H9 (cell line): ENCODE data around the gene MYLK. TPM values are rescaled to one million over a fixed set of nuclear protein-coding genes. Genes with fewer than 3 reads are reported as not detected.

ENCODE experiments used
- DNase-seq: peaks from one replicate; pipeline ENCODE4 v3.0.0-alpha.2; 2017
- H2AFZ ChIP-seq: one replicate; pipeline ENCODE4 v1.6.1; 2013; ENCODE audit warnings: mild to moderate bottlenecking, low read length, control low read depth, moderate library complexity
- H2AK5ac ChIP-seq: 2 replicates; pipeline ENCODE4 v1.6.1; 2013; ENCODE audit warnings: low read length, control low read depth, mixed read lengths; ENCODE audit not compliant: insufficient read length
- H2BK120ac ChIP-seq: one replicate; pipeline ENCODE4 v1.6.1; 2013; ENCODE audit warnings: low read depth, mild to moderate bottlenecking, low read length, control low read depth, inconsistent platforms; ENCODE audit not compliant: poor library complexity, severe bottlenecking
- H2BK12ac ChIP-seq: 2 replicates; pipeline ENCODE4 v1.6.1; 2013; ENCODE audit warnings: low read length, control low read depth, mixed read lengths, low read depth; ENCODE audit not compliant: insufficient read length
- H2BK15ac ChIP-seq: 2 replicates; pipeline ENCODE4 v1.6.1; 2013; ENCODE audit warnings: low read depth, low read length, control low read depth
- H2BK20ac ChIP-seq: one replicate; pipeline ENCODE4 v1.6.1; 2013; ENCODE audit warnings: low read depth, mild to moderate bottlenecking, low read length, control low read depth, inconsistent platforms; ENCODE audit not compliant: poor library complexity, severe bottlenecking
- H2BK5ac ChIP-seq: 2 replicates; pipeline ENCODE4 v1.6.1; 2013; ENCODE audit warnings: low read length, control low read depth, mixed read lengths; ENCODE audit not compliant: insufficient read length
- H3K14ac ChIP-seq: 2 replicates; pipeline ENCODE4 v1.6.1; 2013; ENCODE audit warnings: low read length, control low read depth; ENCODE audit not compliant: insufficient read depth
- H3K18ac ChIP-seq: 2 replicates; pipeline ENCODE4 v1.6.1; 2013; ENCODE audit warnings: low read depth, mild to moderate bottlenecking, mixed read lengths, low read length, control low read depth; ENCODE audit not compliant: insufficient read length
- H3K23ac ChIP-seq: 2 replicates; pipeline ENCODE4 v1.6.1; 2013; ENCODE audit warnings: low read length, control low read depth, mixed read lengths, low read depth; ENCODE audit not compliant: insufficient read length
- H3K23me2 ChIP-seq: 2 replicates; pipeline ENCODE4 v1.6.1; 2013; ENCODE audit warnings: low read depth, mild to moderate bottlenecking, mixed read lengths, low read length, control low read depth; ENCODE audit not compliant: insufficient read length, poor library complexity, severe bottlenecking
- H3K27ac ChIP-seq: 2 replicates; pipeline ENCODE4 v1.5.1; 2013; ENCODE audit warnings: low read length, control low read depth, mixed read lengths, low read depth; ENCODE audit not compliant: insufficient read length
- H3K27me3 ChIP-seq: 2 replicates; pipeline ENCODE4 v1.6.1; 2013; ENCODE audit warnings: low read length, control low read depth, inconsistent platforms; ENCODE audit not compliant: insufficient read depth
- H3K4ac ChIP-seq: 2 replicates; pipeline ENCODE4 v1.6.1; 2013; ENCODE audit warnings: low read depth, mild to moderate bottlenecking, control low read depth, inconsistent platforms, low read length, moderate library complexity
- H3K4me1 ChIP-seq: 2 replicates; pipeline ENCODE4 v1.6.1; 2013; ENCODE audit warnings: low read length, control low read depth, inconsistent platforms; ENCODE audit not compliant: insufficient read depth
- H3K4me2 ChIP-seq: 2 replicates; pipeline ENCODE4 v1.6.1; 2013; ENCODE audit warnings: low read length, control low read depth, mixed read lengths; ENCODE audit not compliant: insufficient read length, insufficient read depth
- H3K56ac ChIP-seq: 2 replicates; pipeline ENCODE4 v1.6.1; 2013; ENCODE audit warnings: low read depth, mild to moderate bottlenecking, mixed read lengths, low read length, control low read depth; ENCODE audit not compliant: insufficient read length
- H3K79me1 ChIP-seq: 2 replicates; pipeline ENCODE4 v1.6.1; 2013; ENCODE audit warnings: low read depth, mild to moderate bottlenecking, moderate library complexity, low read length, control low read depth, inconsistent platforms; ENCODE audit not compliant: insufficient read depth, poor library complexity, severe bottlenecking
- H3K79me2 ChIP-seq: 2 replicates; pipeline ENCODE4 v1.6.1; 2013; ENCODE audit warnings: low read length, control low read depth, inconsistent platforms; ENCODE audit not compliant: insufficient read depth
- H3K9ac ChIP-seq: 2 replicates; pipeline ENCODE4 v1.6.1; 2013; ENCODE audit warnings: low read length, control low read depth, mixed read lengths; ENCODE audit not compliant: insufficient read length; ENCODE audit errors: extremely low read depth
- H3K9me3 ChIP-seq: one replicate; pipeline ENCODE4 v1.6.1; 2013; ENCODE audit warnings: low read depth, low read length, inconsistent platforms; ENCODE audit not compliant: control insufficient read depth
- H3T11ph ChIP-seq: one replicate; pipeline ENCODE4 v1.6.1; 2013; ENCODE audit warnings: mild to moderate bottlenecking, low read length, control low read depth, inconsistent platforms
- H4K20me1 ChIP-seq: one replicate; pipeline ENCODE4 v1.6.1; 2013; ENCODE audit not compliant: control insufficient read depth, insufficient read length, insufficient read depth
- H4K5ac ChIP-seq: 2 replicates; pipeline ENCODE4 v1.6.1; 2013; ENCODE audit warnings: low read depth, mild to moderate bottlenecking, mixed read lengths, low read length, control low read depth; ENCODE audit not compliant: insufficient read length
- H4K8ac ChIP-seq: replicated peaks from 2 replicates; pipeline ENCODE4 v1.6.1; 2013; ENCODE audit warnings: low read length, control low read depth, mixed read lengths, low read depth; ENCODE audit not compliant: insufficient read length
- H4K91ac ChIP-seq: 2 replicates; pipeline ENCODE4 v1.6.1; 2013; ENCODE audit warnings: low read depth, mild to moderate bottlenecking, moderate library complexity, mixed read lengths, low read length, control low read depth; ENCODE audit not compliant: insufficient read length
- H3K27ac Mint-ChIP-seq, 3 experiments: 2 replicates in 2 of 3; 3 replicates in 1 of 3; pipeline ENCODE4 v1.8.0; 2020 to 2021; ENCODE audit warnings: mixed read lengths in 3 of 3, mild to moderate bottlenecking in 1 of 3, moderate library complexity in 1 of 3
- H3K27me3 Mint-ChIP-seq: 2 replicates; pipeline ENCODE4 v1.8.0; 2021; ENCODE audit warnings: low read depth, mild to moderate bottlenecking, moderate library complexity, mixed read lengths
- H3K36me3 Mint-ChIP-seq, 3 experiments: 2 replicates in 2 of 3; 3 replicates in 1 of 3; pipeline ENCODE4 v1.8.0; 2020 to 2021; ENCODE audit warnings: low read depth in 3 of 3, mixed read lengths in 3 of 3; ENCODE audit not compliant: insufficient read depth in 1 of 3
- H3K4me1 Mint-ChIP-seq, 2 experiments: 2 replicates each; pipeline ENCODE4 v1.8.0; 2020; ENCODE audit warnings: mixed read lengths in 2 of 2
- H3K4me3 Mint-ChIP-seq, 2 experiments: 2 replicates in 1 of 2; 3 replicates in 1 of 2; pipeline ENCODE4 v1.8.0; 2020 to 2021; ENCODE audit warnings: mild to moderate bottlenecking in 2 of 2, mixed read lengths in 2 of 2, moderate library complexity in 1 of 2
- H3K9me3 Mint-ChIP-seq, 2 experiments: 2 replicates in 1 of 2; 3 replicates in 1 of 2; pipeline ENCODE4 v1.8.0; 2020; ENCODE audit warnings: mild to moderate bottlenecking in 2 of 2, mixed read lengths in 2 of 2, moderate library complexity in 1 of 2
- WGBS: extraction: QIAGEN DNeasy Blood & Tissue Kit; methylation state at CpG from one replicate; pipeline ENCODE4 v1.1.7; 2013; ENCODE audit warnings: missing lambda C conversion rate, low lambda C conversion rate, mixed read lengths; ENCODE audit not compliant: insufficient read length; ENCODE audit errors: extremely low coverage; 5-methylcytosine and 5-hydroxymethylcytosine counted together
- total RNA-seq: library from RNA; stranded (reverse); gene quantifications from 2 replicates; pipeline ENCODE4 v1.2.1, GENCODE V29; 2021
- TF ChIP-seq, protein P1 (sequence below): fragments of 200-600 bp; sonication (generic); conservative IDR thresholded peaks from 3 replicates; pipeline ENCODE4 v1.8.0; 2021; ENCODE audit warnings: antibody characterized with exemption, mild to moderate bottlenecking

The MYLK gene
- total RNA-seq, 1 experiment from 2014 or later: 10.1 TPM

DNA sequence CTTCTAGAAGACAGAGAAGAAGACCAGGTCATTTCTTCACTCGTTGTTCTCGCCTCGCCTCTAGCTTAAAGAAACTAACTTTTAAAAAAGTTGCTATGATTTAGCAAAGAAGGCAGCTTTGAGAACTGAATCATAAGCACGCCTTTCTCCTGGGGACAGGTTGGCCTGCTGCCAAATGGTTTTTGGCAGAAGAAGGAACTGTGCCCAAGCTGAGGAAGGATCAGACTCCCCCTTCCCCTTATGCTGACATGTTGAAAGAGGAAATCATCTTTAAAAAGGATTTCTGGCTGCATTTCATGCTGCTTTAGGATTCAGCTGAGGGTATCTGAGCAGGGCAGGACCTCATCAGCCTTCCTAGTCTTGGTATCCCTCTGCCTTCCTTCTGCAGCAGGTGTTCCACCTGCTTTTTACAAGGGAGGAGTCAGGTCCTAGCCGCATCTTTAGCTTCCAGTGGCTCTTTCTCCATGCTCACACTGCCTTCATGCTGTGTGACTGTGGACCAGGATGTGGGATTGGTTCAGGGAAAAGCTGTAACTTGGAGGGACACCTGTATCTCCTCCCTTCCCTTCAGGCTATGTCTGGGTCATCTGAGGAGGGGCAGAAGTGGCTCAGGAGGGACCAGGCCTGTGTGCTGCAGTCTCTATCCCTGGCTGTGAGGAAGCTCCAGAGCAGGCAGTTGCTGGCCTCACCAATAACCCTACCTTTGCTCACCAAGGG lies 265.2 kb downstream of the MYLK start:
- Mint-ChIP-seq H3K27me3 (no peaks in the 10 kb centered on the region), H3K36me3 (peaks cover 0 to 2% (median 1%) of the 10 kb centered on the region in 3 experiments; a peak in 2 of 7 replicates), H3K4me1 (peaks cover 13 to 16% of the 10 kb centered on the region in 2 experiments), H3K4me3 (no peak overlapping the region), H3K27ac (no peak overlapping the region; a peak in 1 of 7 replicates), H3K9me3 (no peaks in the 10 kb centered on the region)
- no peak overlapping the region for H4K91ac ChIP-seq
- H3K23ac ChIP-seq: no peak overlapping the region
- no peak overlapping the region for H2BK120ac ChIP-seq
- no peak overlapping the region for H3T11ph ChIP-seq
- H3K56ac ChIP-seq: no peak overlapping the region
- no peaks in the 10 kb centered on the region for H3K9me3 ChIP-seq
- no peak overlapping the region for H2BK5ac ChIP-seq
- H4K5ac ChIP-seq: no peak overlapping the region
- H2AK5ac ChIP-seq: no peak overlapping the region
- H3K18ac ChIP-seq: no peak overlapping the region
- H2BK12ac ChIP-seq: no peak overlapping the region
- no peaks in the 10 kb centered on the region for H3K79me2 ChIP-seq
- DNase-seq: no peak
- H3K14ac ChIP-seq: peak overlapping the region; percentile 13; the same call in 1 of the 2 replicates
- H3K4me2 ChIP-seq: no peak overlapping the region
- no peaks in the 10 kb centered on the region for H4K20me1 ChIP-seq
- no peaks in the 10 kb centered on the region for H3K79me1 ChIP-seq
- no peak overlapping the region for H3K4ac ChIP-seq
- H3K23me2 ChIP-seq: no peaks in the 10 kb centered on the region
- no CpG with 5 or more reads among the region's 5 CpGs for WGBS
- no peak overlapping the region for H4K8ac ChIP-seq
- no peaks in the 10 kb centered on the region for H3K27me3 ChIP-seq
- H3K27ac ChIP-seq: no peak overlapping the region
- peaks cover 7% of the 10 kb centered on the region for H3K4me1 ChIP-seq
- H2AFZ ChIP-seq: no peak overlapping the region
- no peak overlapping the region for H2BK15ac ChIP-seq
- TF ChIP-seq, protein P1, sequence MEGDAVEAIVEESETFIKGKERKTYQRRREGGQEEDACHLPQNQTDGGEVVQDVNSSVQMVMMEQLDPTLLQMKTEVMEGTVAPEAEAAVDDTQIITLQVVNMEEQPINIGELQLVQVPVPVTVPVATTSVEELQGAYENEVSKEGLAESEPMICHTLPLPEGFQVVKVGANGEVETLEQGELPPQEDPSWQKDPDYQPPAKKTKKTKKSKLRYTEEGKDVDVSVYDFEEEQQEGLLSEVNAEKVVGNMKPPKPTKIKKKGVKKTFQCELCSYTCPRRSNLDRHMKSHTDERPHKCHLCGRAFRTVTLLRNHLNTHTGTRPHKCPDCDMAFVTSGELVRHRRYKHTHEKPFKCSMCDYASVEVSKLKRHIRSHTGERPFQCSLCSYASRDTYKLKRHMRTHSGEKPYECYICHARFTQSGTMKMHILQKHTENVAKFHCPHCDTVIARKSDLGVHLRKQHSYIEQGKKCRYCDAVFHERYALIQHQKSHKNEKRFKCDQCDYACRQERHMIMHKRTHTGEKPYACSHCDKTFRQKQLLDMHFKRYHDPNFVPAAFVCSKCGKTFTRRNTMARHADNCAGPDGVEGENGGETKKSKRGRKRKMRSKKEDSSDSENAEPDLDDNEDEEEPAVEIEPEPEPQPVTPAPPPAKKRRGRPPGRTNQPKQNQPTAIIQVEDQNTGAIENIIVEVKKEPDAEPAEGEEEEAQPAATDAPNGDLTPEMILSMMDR: no peak
- no peak overlapping the region for H3K9ac ChIP-seq
- no peak overlapping the region for H2BK20ac ChIP-seq
